ENCODE measurements around the gene RALY. TPM values are rescaled to one million over a fixed set of nuclear protein-coding genes. Genes with fewer than 3 reads are reported as not detected.

RALY gene
- total and polyA plus RNA-seq, 2 of the 4 experiments (the other 2 are of a cell fraction), result 46.2 to 115 TPM

GRCh38 chr20:33992145-33992922 is 1.4 kb upstream of the RALY start:
- peaks cover 15 to 46% of the 10 kb centered on the region in 2 experiments; a peak in 3 of 4 replicates for H3K79me1 ChIP-seq (ENCODE audit: low read depth in 1 of 2, low read length in 2 of 2)
- H3K18ac ChIP-seq (ENCODE audit: low read depth, low read length), result peak overlapping the region; percentile 76
- intact Hi-C loops (cut with micrococcal nuclease), result loop anchor here (2.0 kb wide), 1 partner anchor 130 kb away; no protein-coding TSS in a partner anchor
- peak overlapping the region; percentile 90 to 96 for H4K8ac ChIP-seq (ENCODE audit: low read depth in 2 of 2, low read length in 2 of 2)
- H4K5ac ChIP-seq (ENCODE audit: low read depth, low read length), result peak overlapping the region; percentile 82
- peak overlapping the region; percentile 98 for H3K14ac ChIP-seq (replicated peaks; ENCODE audit: low read depth, low read length)
- peak overlapping the region; percentile 81 for H4K91ac ChIP-seq (ENCODE audit: insufficient read depth, low read depth, low read length)
- H3K23ac ChIP-seq (ENCODE audit: low read depth, low read length), result peak overlapping the region; percentile 96
- H3K4me3 ChIP-seq (ENCODE audit: insufficient read depth, low read depth, low read length), result peak overlapping the region; percentile 78
- dilution Hi-C loops (cut with HindIII; ENCODE audit: low sequenced_read_pairs, unreplicated experiment), result no loop called here
- peak; percentile 54 for DNase-seq
- CTCF ChIA-PET, result interaction anchor here (1.4 to 1.5 kb wide), 2 partner anchors 77 to 129 kb away, joined by 6 read pairs; no protein-coding TSS in a partner anchor
- WGBS, 2 experiments (ENCODE audit: extremely low coverage in 2 of 2, insufficient read length in 1 of 2), result 57% methylated on average over 7 of the region's 20 CpGs; no CpG with 5 or more reads in 1 of the 2 experiments
- in situ Hi-C loops (cut with MboI; ENCODE audit: low sequenced_read_pairs), result no loop called here
- 0 out of 2 replicates have a peak overlapping the region, but pooled peaks have one; percentile 37 for H2BK20ac ChIP-seq (ENCODE audit: low read depth, low read length)
- POLR2A ChIA-PET (ENCODE audit: unreplicated experiment), result interaction anchor here (0.6 kb wide), 1 partner anchor 260 kb away, joined by 3 read pairs; the partner anchor contains the start of gene ZNF341
- peak overlapping the region; percentile 90 for H3K9ac ChIP-seq (ENCODE audit: low read depth, low read length)
- peak overlapping the region; percentile 64 for H2BK120ac ChIP-seq (ENCODE audit: low read depth, low read length)
- ATAC-seq (ENCODE audit: low read depth), result no peak
- peak overlapping the region; percentile 87 for H3K27ac ChIP-seq (ENCODE audit: insufficient read depth, low read length)
- H2AFZ ChIP-seq (replicated peaks; ENCODE audit: low read length, poor library complexity), result peak overlapping the region; percentile 95
- peak overlapping the region; percentile 85 for H2BK5ac ChIP-seq (ENCODE audit: low read depth, low read length, poor library complexity, severe bottlenecking)
- no peaks in the 10 kb centered on the region for H3K27me3 ChIP-seq (ENCODE audit: control insufficient read depth, insufficient read depth, low read length)
- H2AK5ac ChIP-seq (ENCODE audit: low read depth, low read length), result peak overlapping the region; percentile 94
- H3K56ac ChIP-seq (ENCODE audit: extremely low read depth, insufficient read depth, low read length), result peak overlapping the region; percentile 94
- peak overlapping the region; percentile 92 for H2AK9ac ChIP-seq (replicated peaks; ENCODE audit: low read depth, low read length, poor library complexity)
- H4K20me1 ChIP-seq (ENCODE audit: insufficient read depth, low read length), result peaks cover 37% of the 10 kb centered on the region
- TF ChIP-seq, protein P1, sequence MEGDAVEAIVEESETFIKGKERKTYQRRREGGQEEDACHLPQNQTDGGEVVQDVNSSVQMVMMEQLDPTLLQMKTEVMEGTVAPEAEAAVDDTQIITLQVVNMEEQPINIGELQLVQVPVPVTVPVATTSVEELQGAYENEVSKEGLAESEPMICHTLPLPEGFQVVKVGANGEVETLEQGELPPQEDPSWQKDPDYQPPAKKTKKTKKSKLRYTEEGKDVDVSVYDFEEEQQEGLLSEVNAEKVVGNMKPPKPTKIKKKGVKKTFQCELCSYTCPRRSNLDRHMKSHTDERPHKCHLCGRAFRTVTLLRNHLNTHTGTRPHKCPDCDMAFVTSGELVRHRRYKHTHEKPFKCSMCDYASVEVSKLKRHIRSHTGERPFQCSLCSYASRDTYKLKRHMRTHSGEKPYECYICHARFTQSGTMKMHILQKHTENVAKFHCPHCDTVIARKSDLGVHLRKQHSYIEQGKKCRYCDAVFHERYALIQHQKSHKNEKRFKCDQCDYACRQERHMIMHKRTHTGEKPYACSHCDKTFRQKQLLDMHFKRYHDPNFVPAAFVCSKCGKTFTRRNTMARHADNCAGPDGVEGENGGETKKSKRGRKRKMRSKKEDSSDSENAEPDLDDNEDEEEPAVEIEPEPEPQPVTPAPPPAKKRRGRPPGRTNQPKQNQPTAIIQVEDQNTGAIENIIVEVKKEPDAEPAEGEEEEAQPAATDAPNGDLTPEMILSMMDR (conservative IDR thresholded peaks at IDR 0.05; ENCODE audit: low read depth, low read length), result no peak
- TF ChIP-seq ELK1 (IDR thresholded peaks at IDR 0.05; ENCODE audit: borderline replicate concordance, low read depth, low read length), result no peak
- no peak for TF ChIP-seq BHLHE40 (IDR thresholded peaks at IDR 0.05; ENCODE audit: low read depth, low read length)
- no peak for TF ChIP-seq MAZ (IDR thresholded peaks at IDR 0.05; ENCODE audit: borderline replicate concordance, low read depth, low read length)
- no peak for TF ChIP-seq CEBPB (IDR thresholded peaks at IDR 0.05; ENCODE audit: low read depth, low read length)
- TF ChIP-seq SMC3 (IDR thresholded peaks at IDR 0.05; ENCODE audit: low read depth, low read length), result no peak
- no peak for TF ChIP-seq NFE2L2 (IDR thresholded peaks at IDR 0.05; ENCODE audit: low read depth, low read length)
- no peak for TF ChIP-seq RFX5 (IDR thresholded peaks at IDR 0.05; ENCODE audit: low read depth, low read length)
- no peak for TF ChIP-seq MXI1 (IDR thresholded peaks at IDR 0.05; ENCODE audit: borderline replicate concordance, low read depth, low read length)
- no peak for TF ChIP-seq FOS (IDR thresholded peaks at IDR 0.05; ENCODE audit: low read depth, low read length)
- TF ChIP-seq RCOR1 (IDR thresholded peaks at IDR 0.05; ENCODE audit: insufficient replicate concordance, low read length), result no peak
- H2BK15ac ChIP-seq (ENCODE audit: low read depth, low read length), result peak overlapping the region; percentile 67; the same call in 1 of the 3 replicates
- peaks cover 4% of the 10 kb centered on the region; the same call in 1 of the 2 replicates for H3K9me1 ChIP-seq (ENCODE audit: insufficient read depth, low read length)
- no peaks in the 10 kb centered on the region for H3K9me3 ChIP-seq (ENCODE audit: control insufficient read depth, insufficient read depth, low read length)
- H3K36me3 ChIP-seq (ENCODE audit: control insufficient read depth, insufficient read depth, low read length), result no peaks in the 10 kb centered on the region
- H3K4me1 ChIP-seq (ENCODE audit: control insufficient read depth, insufficient read depth, low read length), result peaks cover 8% of the 10 kb centered on the region
- peak overlapping the region; percentile 87 for H3K4me2 ChIP-seq (ENCODE audit: low read depth, low read length)
- BruUV-seq (replicated peaks), result TSS peak; percentile 86
- H3K4ac ChIP-seq (ENCODE audit: low read depth, low read length), result peak overlapping the region; percentile 92

Measured in IMR-90 (cell line).